ENCODE results near the gene OPN5. TPM values are rescaled to one million over a fixed set of nuclear protein-coding genes. Genes with fewer than 3 reads are reported as not detected.
A peak's percentile ranks its signal among the peaks of the same experiment; 100 is the strongest.

The OPN5 gene
- total RNA-seq, 1 donor from 2014 or later = not detected

DNA sequence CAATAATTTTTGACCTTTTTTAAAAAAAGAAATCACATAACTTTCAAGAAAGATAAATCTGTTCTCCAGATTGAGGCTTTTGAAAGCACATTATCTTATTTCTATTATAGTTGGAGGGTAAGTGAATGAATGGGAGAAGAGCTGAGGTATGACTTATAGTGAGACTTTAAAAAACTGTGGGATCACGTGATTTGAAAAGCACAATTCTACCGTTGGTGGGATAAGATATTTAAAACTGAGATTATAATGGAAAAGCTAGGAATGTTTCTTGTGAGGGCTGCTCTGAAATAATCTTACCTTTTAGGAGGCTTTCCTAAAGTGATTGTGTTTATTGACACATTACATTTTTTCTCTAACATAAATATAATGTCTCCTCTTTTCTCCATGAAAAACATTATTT is 9.5 kb upstream of the OPN5 start:
- Mint-ChIP-seq H3K4me3 (ENCODE audit: low read depth) (no peak overlapping the region), H3K27me3 (no peaks in the 10 kb centered on the region), H3K36me3 (ENCODE audit: insufficient read depth) (no peaks in the 10 kb centered on the region), H3K9me3 (ENCODE audit: low read depth) (peaks cover 3% of the 10 kb centered on the region), H3K27ac (no peak overlapping the region), H3K4me1 (ENCODE audit: low read depth) (peaks cover 3% of the 10 kb centered on the region)
- no peak for DNase-seq (ENCODE audit: low spot score, unreplicated experiment)
- TF ChIP-seq, protein P1, sequence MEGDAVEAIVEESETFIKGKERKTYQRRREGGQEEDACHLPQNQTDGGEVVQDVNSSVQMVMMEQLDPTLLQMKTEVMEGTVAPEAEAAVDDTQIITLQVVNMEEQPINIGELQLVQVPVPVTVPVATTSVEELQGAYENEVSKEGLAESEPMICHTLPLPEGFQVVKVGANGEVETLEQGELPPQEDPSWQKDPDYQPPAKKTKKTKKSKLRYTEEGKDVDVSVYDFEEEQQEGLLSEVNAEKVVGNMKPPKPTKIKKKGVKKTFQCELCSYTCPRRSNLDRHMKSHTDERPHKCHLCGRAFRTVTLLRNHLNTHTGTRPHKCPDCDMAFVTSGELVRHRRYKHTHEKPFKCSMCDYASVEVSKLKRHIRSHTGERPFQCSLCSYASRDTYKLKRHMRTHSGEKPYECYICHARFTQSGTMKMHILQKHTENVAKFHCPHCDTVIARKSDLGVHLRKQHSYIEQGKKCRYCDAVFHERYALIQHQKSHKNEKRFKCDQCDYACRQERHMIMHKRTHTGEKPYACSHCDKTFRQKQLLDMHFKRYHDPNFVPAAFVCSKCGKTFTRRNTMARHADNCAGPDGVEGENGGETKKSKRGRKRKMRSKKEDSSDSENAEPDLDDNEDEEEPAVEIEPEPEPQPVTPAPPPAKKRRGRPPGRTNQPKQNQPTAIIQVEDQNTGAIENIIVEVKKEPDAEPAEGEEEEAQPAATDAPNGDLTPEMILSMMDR (IDR thresholded peaks at IDR 0.05; ENCODE audit: unreplicated experiment) = no peak

DNA sequence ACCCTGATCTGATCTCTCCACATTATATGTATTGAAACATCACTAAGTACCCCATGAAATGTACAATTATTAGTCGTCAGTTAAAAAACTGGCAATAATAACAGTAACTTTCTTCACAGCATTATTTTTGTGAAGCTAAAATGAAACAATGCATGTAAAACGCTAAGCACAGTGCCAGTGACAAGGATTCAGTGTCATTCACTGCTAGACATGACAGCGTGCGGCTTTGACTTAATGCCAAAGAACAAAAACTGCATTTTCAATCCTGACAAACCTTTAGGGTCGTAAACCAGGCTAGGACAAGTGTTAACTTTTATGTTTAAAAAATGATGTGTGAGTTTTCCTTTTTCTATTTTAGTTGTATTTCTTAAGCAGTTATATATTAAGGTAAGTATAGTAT is 8.8 kb upstream of the OPN5 start:
- H3K4me1 Mint-ChIP-seq (ENCODE audit: low read depth) = peaks cover 3% of the 10 kb centered on the region
- no peaks in the 10 kb centered on the region for H3K27me3 Mint-ChIP-seq
- H3K27ac Mint-ChIP-seq = no peak overlapping the region
- H3K9me3 Mint-ChIP-seq (ENCODE audit: low read depth) = no peaks in the 10 kb centered on the region
- no peaks in the 10 kb centered on the region for H3K36me3 Mint-ChIP-seq (ENCODE audit: insufficient read depth)
- TF ChIP-seq, protein P1 (IDR thresholded peaks at IDR 0.05; ENCODE audit: unreplicated experiment) = no peak
- H3K4me3 Mint-ChIP-seq (ENCODE audit: low read depth) = no peak overlapping the region
- no peak for DNase-seq (ENCODE audit: low spot score, unreplicated experiment)

DNA sequence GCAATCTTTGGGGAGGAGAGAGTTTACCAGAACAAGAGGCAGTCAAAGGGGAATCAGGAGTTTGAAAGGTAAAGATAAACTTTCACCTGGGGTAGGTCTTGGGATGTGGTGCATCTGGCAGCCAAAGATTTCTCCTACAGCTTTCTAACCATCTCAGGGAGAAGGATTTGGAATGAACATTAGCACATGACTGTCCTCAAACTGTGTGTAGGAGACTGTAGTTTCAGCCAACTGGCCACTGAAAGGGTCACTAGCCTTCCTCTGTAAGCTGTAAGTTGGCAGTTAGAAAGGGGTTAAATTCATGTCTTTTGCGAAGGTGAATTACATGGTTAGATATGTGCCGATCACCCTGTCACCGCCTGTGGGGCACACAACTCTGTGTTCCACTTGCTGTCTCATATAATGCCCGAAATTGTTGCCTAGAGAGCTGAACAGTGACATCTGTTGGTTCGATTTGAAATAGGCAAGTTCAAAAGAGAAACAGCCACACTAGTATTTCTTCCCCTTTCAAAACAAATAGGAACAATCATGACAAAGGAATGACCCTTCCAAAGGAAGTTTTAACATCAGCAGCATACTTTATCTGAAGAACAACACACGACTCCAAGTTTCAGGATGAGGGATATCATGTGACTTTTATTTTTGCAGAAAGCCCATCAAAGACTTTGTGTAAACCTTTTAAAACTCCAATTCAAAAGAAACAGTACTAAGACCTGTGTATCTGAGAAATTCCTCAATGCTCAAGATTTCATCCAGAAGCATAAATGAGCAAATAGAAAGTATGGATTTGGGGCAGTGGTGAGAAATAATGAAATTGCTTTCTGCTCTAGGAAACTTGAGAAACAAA is 1.1 kb upstream of the OPN5 start:
- TF ChIP-seq, protein P1 (IDR thresholded peaks at IDR 0.05; ENCODE audit: unreplicated experiment) = peak; percentile 70

DNA sequence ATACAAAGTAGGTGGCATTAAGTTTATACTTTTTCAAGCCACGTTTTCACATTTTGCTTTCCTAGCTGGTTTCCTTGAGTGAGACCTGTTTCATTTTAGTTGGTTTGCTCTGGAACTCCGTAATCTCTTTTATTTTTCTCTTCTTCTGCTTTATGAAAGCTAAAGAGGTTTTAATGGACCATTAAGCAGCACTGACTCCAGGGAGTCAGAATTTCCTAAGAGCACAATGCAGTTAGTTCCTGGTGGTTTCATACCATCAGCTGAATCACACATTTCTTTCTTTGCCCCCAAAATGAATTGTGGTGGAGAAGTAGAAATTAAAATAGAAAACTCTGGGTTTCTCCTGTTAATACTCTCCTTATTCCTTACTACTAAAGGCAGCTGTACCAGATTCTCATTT is 3.4 kb downstream of the OPN5 start:
- Mint-ChIP-seq H3K27ac (no peak overlapping the region), H3K4me1 (ENCODE audit: low read depth) (peaks cover 20% of the 10 kb centered on the region), H3K9me3 (ENCODE audit: low read depth) (no peaks in the 10 kb centered on the region), H3K4me3 (ENCODE audit: low read depth) (no peak overlapping the region), H3K36me3 (ENCODE audit: insufficient read depth) (no peaks in the 10 kb centered on the region), H3K27me3 (peaks cover 21% of the 10 kb centered on the region)
- TF ChIP-seq, protein P1 (IDR thresholded peaks at IDR 0.05; ENCODE audit: unreplicated experiment) = no peak
- no peak for DNase-seq (ENCODE audit: low spot score, unreplicated experiment)

More for the DNA sequence above, 1.1 kb upstream of the OPN5 start:
- DNase-seq (ENCODE audit: low spot score, unreplicated experiment) = no peak
- no peak overlapping the region for H3K27ac Mint-ChIP-seq
- H3K4me1 Mint-ChIP-seq (ENCODE audit: low read depth) = peaks cover 15% of the 10 kb centered on the region
- H3K27me3 Mint-ChIP-seq = no peaks in the 10 kb centered on the region
- H3K4me3 Mint-ChIP-seq (ENCODE audit: low read depth) = no peak overlapping the region
- no peaks in the 10 kb centered on the region for H3K9me3 Mint-ChIP-seq (ENCODE audit: low read depth)
- H3K36me3 Mint-ChIP-seq (ENCODE audit: insufficient read depth) = no peaks in the 10 kb centered on the region

DNA sequence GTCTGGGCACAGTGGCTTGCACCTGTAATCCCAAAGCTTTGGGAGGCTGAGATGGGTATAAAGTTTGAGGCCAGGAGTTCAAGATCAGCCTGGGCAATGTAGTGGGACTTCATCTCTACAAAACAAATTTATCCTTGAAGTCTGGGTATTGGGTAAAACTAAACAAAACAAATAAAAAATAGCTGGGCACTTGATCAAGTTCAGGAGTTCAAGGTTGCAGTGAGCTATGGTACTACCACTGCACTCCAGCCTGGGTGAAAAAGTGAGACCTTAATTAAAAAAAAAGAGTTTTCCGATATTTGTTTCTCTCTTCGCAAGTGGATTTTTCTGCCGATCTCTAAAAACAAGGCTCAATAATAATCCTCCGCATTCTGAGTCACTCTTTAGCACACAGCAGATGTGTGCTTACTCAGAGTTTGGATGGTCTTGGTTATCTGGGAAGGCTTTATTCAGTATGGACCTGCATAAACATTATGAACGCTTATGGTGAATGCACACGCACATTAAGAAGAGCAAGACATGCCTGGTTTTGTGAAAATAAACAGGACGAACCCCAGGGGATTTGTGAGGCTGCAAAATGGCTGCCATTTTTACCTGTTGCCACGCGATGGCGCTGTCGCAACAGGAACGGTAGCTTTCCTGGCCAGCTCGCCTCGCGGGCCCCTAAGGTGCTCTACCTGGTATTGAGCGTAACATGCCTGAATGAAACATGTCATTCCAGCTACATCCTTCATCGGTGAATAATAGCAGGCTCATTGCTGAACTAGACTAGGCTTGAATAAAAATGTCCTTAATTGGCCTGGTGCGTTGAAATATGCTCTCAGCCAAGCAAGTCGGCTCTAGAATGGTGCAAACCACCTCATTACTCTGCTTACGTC is 6.0 kb downstream of the OPN5 start:
- Mint-ChIP-seq H3K4me3 (ENCODE audit: low read depth) (no peak overlapping the region), H3K27me3 (peaks cover 23% of the 10 kb centered on the region), H3K4me1 (ENCODE audit: low read depth) (peaks cover 7% of the 10 kb centered on the region), H3K27ac (no peak overlapping the region), H3K36me3 (ENCODE audit: insufficient read depth) (no peaks in the 10 kb centered on the region), H3K9me3 (ENCODE audit: low read depth) (no peaks in the 10 kb centered on the region)
- TF ChIP-seq, protein P1 (IDR thresholded peaks at IDR 0.05; ENCODE audit: unreplicated experiment) = peak; percentile 98
- peak; percentile 57 for DNase-seq (ENCODE audit: low spot score, unreplicated experiment)
